SK-N-SH (cell line): Measurements from ENCODE around the gene PPP1R14D. TPM values are rescaled to one million over a fixed set of nuclear protein-coding genes. Genes with fewer than 3 reads are reported as not detected.

Experiments
- CTCF ChIA-PET: fragments of 300-600, 350-600 bp; formaldehyde crosslinking; extraction: SDS; loops from one replicate; lab custom pipeline; 2021; lab: Yijun Ruan, JAX
- POLR2A ChIA-PET: fragments of 350-600 bp; sonication (Branson Sonifier 250); formaldehyde crosslinking; extraction: SDS; loops from one replicate; lab custom pipeline; 2020; ENCODE audit warnings: antibody characterized with exemption, inconsistent platforms; lab: Yijun Ruan, JAX
- DNase-seq: peaks from one replicate; pipeline ENCODE4 v3.0.0; 2012
- H2AFZ ChIP-seq: fragments of 200-600 bp; sonication (generic); 2 replicates; pipeline ENCODE4 v1.8.1; 2016; ENCODE audit warnings: antibody characterized with exemption, mild to moderate bottlenecking, low read depth
- H3F3A ChIP-seq: fragments of 200-600 bp; sonication (generic); replicated peaks from 2 replicates; pipeline ENCODE3; 2016; ENCODE audit warnings: antibody characterized with exemption, mild to moderate bottlenecking; ENCODE audit not compliant: insufficient read depth
- H3K27ac ChIP-seq, 2 experiments: fragments of 200-500 bp in 1 of 2; fragments of 200-600 bp in 1 of 2; sonication (Bioruptor generic) in 1 of 2; sonication (generic), shearing (Covaris generic) in 1 of 2; 2 replicates each; pipeline versions ENCODE4 v1.5.1 to v1.6.1; 2014 to 2016; ENCODE audit warnings: low read depth in 2 of 2, inconsistent platforms in 1 of 2, low read length in 1 of 2, mild to moderate bottlenecking in 1 of 2, mixed read lengths in 1 of 2
- H3K27me3 ChIP-seq: fragments of 200-600 bp; sonication (generic), shearing (Covaris generic); 2 replicates; pipeline ENCODE4 v1.6.1; 2016; ENCODE audit warnings: mixed run types; ENCODE audit not compliant: insufficient read depth
- H3K36me3 ChIP-seq, 2 experiments: fragments of 200-500 bp in 1 of 2; fragments of 200-600 bp in 1 of 2; sonication (Bioruptor generic) in 1 of 2; sonication (generic) in 1 of 2; replicated peaks in 1 of 2; 2 replicates each; pipeline versions ENCODE3 to v1.5.1; 2014 to 2016; ENCODE audit warnings: low read length in 1 of 2, mild to moderate bottlenecking in 1 of 2; ENCODE audit not compliant: insufficient read depth in 2 of 2, control insufficient read depth in 1 of 2
- H3K4me1 ChIP-seq, 2 experiments: fragments of 200-500 bp in 1 of 2; fragments of 200-600 bp in 1 of 2; sonication (Bioruptor generic) in 1 of 2; sonication (generic), shearing (Covaris generic) in 1 of 2; 2 replicates each; pipeline versions ENCODE4 v1.5.1 to v1.6.1; 2014 to 2016; ENCODE audit warnings: low read depth in 1 of 2, low read length in 1 of 2, mixed run types in 1 of 2; ENCODE audit not compliant: insufficient read depth in 2 of 2, control insufficient read depth in 1 of 2
- H3K4me2 ChIP-seq: fragments of 200-600 bp; sonication (generic), shearing (Covaris generic); 2 replicates; pipeline ENCODE4 v1.6.1; 2017; ENCODE audit warnings: mixed run types
- H3K4me3 ChIP-seq, 2 experiments: fragments of 200-500 bp in 1 of 2; fragments of 200-600 bp in 1 of 2; sonication (Bioruptor generic) in 1 of 2; sonication (generic), shearing (Covaris generic) in 1 of 2; 2 replicates each; pipeline versions ENCODE4 v1.5.1 to v1.8.1; 2014 to 2016; ENCODE audit warnings: low read depth in 2 of 2, inconsistent platforms in 1 of 2, low read length in 1 of 2, mild to moderate bottlenecking in 1 of 2, mixed read lengths in 1 of 2, moderate library complexity in 1 of 2
- H3K79me2 ChIP-seq: fragments of 200-600 bp; sonication (generic); 2 replicates; pipeline ENCODE4 v1.8.1; 2017; ENCODE audit warnings: mild to moderate bottlenecking; ENCODE audit not compliant: insufficient read depth
- H3K9ac ChIP-seq: fragments of 200-600 bp; sonication (generic); 2 replicates; pipeline ENCODE4 v1.6.1; 2017; ENCODE audit warnings: mixed run types
- H3K9me2 ChIP-seq: fragments of 200-600 bp; sonication (generic); 2 replicates; pipeline ENCODE4 v1.6.1; 2017; ENCODE audit warnings: mixed run types
- H3K9me3 ChIP-seq: fragments of 200-600 bp; sonication (generic); 2 replicates; pipeline ENCODE4 v1.6.1; 2017; ENCODE audit warnings: mixed run types, mild to moderate bottlenecking, moderate library complexity
- H4K20me1 ChIP-seq: fragments of 200-600 bp; sonication (generic); 2 replicates; pipeline ENCODE4 v1.6.1; 2017; ENCODE audit warnings: mild to moderate bottlenecking, mixed run types; ENCODE audit not compliant: insufficient read depth
- CHD2 ChIP-seq: fragments of 150-350 bp; IDR thresholded peaks from 2 replicates; pipeline ENCODE4 v1.6.1; 2018; ENCODE audit warnings: low read length; ENCODE audit not compliant: partially characterized antibody
- EP300 ChIP-seq, 2 experiments: IDR thresholded peaks; 2 replicates each; pipeline versions ENCODE4 v1.4.0 to v1.6.1; 2012; ENCODE audit warnings: borderline replicate concordance in 1 of 2, low read depth in 1 of 2, low read length in 1 of 2
- EZH2phosphoT487 ChIP-seq: fragments of 200-600 bp; sonication (generic); IDR thresholded peaks from 2 replicates; pipeline ENCODE4 v1.6.1; 2017; ENCODE audit warnings: low read depth, mixed run types, mild to moderate bottlenecking, antibody characterized with exemption, moderate library complexity, borderline replicate concordance
- FOSL2 ChIP-seq: IDR thresholded peaks from 2 replicates; pipeline ENCODE4 v1.4.0; 2012; ENCODE audit warnings: low read depth, mild to moderate bottlenecking, moderate library complexity, borderline replicate concordance
- FOXM1 ChIP-seq: IDR thresholded peaks from 2 replicates; pipeline ENCODE4 v1.4.0; 2012; ENCODE audit warnings: low read depth, mild to moderate bottlenecking
- IRF3 ChIP-seq: fragments of 150-350 bp; IDR thresholded peaks from 2 replicates; pipeline ENCODE4 v1.6.1; 2016; ENCODE audit warnings: mild to moderate bottlenecking, low read depth, low read length
- JUND ChIP-seq: IDR thresholded peaks from 2 replicates; pipeline ENCODE4 v1.4.0; 2012
- MAX ChIP-seq: IDR thresholded peaks from 2 replicates; pipeline ENCODE4 v1.4.0; 2012; ENCODE audit warnings: low read depth
- MEF2A ChIP-seq: IDR thresholded peaks from 2 replicates; pipeline ENCODE4 v1.4.0; 2012; ENCODE audit warnings: low read depth, borderline replicate concordance
- MXI1 ChIP-seq: IDR thresholded peaks from 2 replicates; pipeline ENCODE4 v1.6.1; 2012; ENCODE audit warnings: mild to moderate bottlenecking, low read depth, low read length, improper control_type of control experiment
- NFIC ChIP-seq: IDR thresholded peaks from 2 replicates; pipeline ENCODE4 v1.4.0; 2012; ENCODE audit warnings: borderline replicate concordance
- PBX3 ChIP-seq: IDR thresholded peaks from 2 replicates; pipeline ENCODE4; 2012
- POLR2AphosphoS5 ChIP-seq: IDR thresholded peaks from 2 replicates; pipeline ENCODE4 v1.6.1; 2012; ENCODE audit warnings: low read depth, low read length
- RAD21 ChIP-seq: IDR thresholded peaks from 2 replicates; pipeline ENCODE4 v1.6.1; 2012; ENCODE audit warnings: mild to moderate bottlenecking, low read length
- RFX5 ChIP-seq: IDR thresholded peaks from 2 replicates; pipeline ENCODE4 v1.6.1; 2012; ENCODE audit warnings: mild to moderate bottlenecking, improper control_type of control experiment, low read length
- SIN3A ChIP-seq: IDR thresholded peaks from 2 replicates; pipeline ENCODE4 v1.6.1; 2012; ENCODE audit warnings: low read depth, mild to moderate bottlenecking, low read length, moderate library complexity, borderline replicate concordance
- SMC3 ChIP-seq: IDR thresholded peaks from 2 replicates; pipeline ENCODE4 v1.6.1; 2012; ENCODE audit warnings: low read depth, low read length, improper control_type of control experiment
- TAF1 ChIP-seq: IDR thresholded peaks from 2 replicates; pipeline ENCODE4 v1.6.1; 2012; ENCODE audit warnings: low read depth, mild to moderate bottlenecking, low read length, moderate library complexity, borderline replicate concordance
- TCF12 ChIP-seq: IDR thresholded peaks from 2 replicates; pipeline ENCODE4 v1.4.0; 2012
- USF1 ChIP-seq: IDR thresholded peaks from 2 replicates; pipeline ENCODE4 v1.4.0; 2012; ENCODE audit warnings: low read depth, borderline replicate concordance
- ZBTB33 ChIP-seq: IDR thresholded peaks from 2 replicates; pipeline ENCODE4 v1.4.0; 2012; ENCODE audit warnings: low read depth, borderline replicate concordance
- WGBS: methylation state at CpG from one replicate; pipeline ENCODE4 v1.1.6; 2017; ENCODE audit warnings: low lambda C conversion rate; 5-methylcytosine and 5-hydroxymethylcytosine counted together
- polyA plus RNA-seq, 3 experiments: library from polyadenylated mRNA; depleted of rRNA; stranded (reverse); fragments of >200 nt; gene quantifications; 2 replicates each; pipeline ENCODE4 v1.2.3, GENCODE V29; 2012

The PPP1R14D gene
- polyA plus RNA-seq, 1 of the 3 experiments (the other 2 are of a cell fraction), result not detected

- no peak for TF ChIP-seq USF1
- TF ChIP-seq MAX, result no peak
- TF ChIP-seq MEF2A, result no peak
- TF ChIP-seq FOXM1, result no peak
- TF ChIP-seq JUND, result no peak
These were observed 32.0 kb downstream of the PPP1R14D start (continued) for GRCh38 chr15:40796512-40796911.

- DNase-seq, result no peak
- TF ChIP-seq RFX5 (no peak), MXI1 (no peak), EZH2phosphoT487 (no peak), PBX3 (no peak), ZBTB33 (no peak), SMC3 (no peak), NFIC (no peak), SIN3A (no peak), EP300 (IDR thresholded peaks at IDR 0.05; ENCODE audit: borderline replicate concordance in 1 of 2, low read depth in 1 of 2, low read length in 1 of 2) (no peak), IRF3 (no peak), TCF12 (no peak), FOXM1 (no peak), CHD2 (no peak), MAX (no peak), FOSL2 (no peak), POLR2AphosphoS5 (no peak), RAD21 (no peak), TAF1 (no peak)
- ChIA-PET POLR2A (no interaction called here), CTCF (interaction anchor here (1.5 to 1.9 kb wide), 2 partner anchors 14 to 206 kb away, joined by 3 to 9 read pairs; no protein-coding TSS in a partner anchor)
- H2AFZ ChIP-seq, result no peak overlapping the region
- peaks cover 0 to 4% of the 10 kb centered on the region in 2 experiments; a peak in 1 of 4 replicates for H3K4me1 ChIP-seq
- no peak overlapping the region for H3K4me2 ChIP-seq
- no peaks in the 10 kb centered on the region for H3K9me3 ChIP-seq
- peaks cover 71% of the 10 kb centered on the region for H3K79me2 ChIP-seq
- H3K27me3 ChIP-seq, result no peaks in the 10 kb centered on the region
- H4K20me1 ChIP-seq, result no peaks in the 10 kb centered on the region
- 91% methylated on average over 2 of the region's 2 CpGs for WGBS
- no peak overlapping the region for H3K27ac ChIP-seq
- H3K4me3 ChIP-seq, result no peak overlapping the region
- H3K9me2 ChIP-seq, result no peaks in the 10 kb centered on the region
- H3F3A ChIP-seq, result peaks cover 11% of the 10 kb centered on the region
- H3K9ac ChIP-seq, result no peak overlapping the region
- peaks cover 0 to 5% of the 10 kb centered on the region in 2 experiments for H3K36me3 ChIP-seq
These were observed 32.5 kb downstream of the PPP1R14D start for GRCh38 chr15:40796041-40796440.
